GM12878 (cell line): ENCODE data around the gene CCDC187. TPM values are rescaled to one million over a fixed set of nuclear protein-coding genes. Genes with fewer than 3 reads are reported as not detected.

Experiments used
- BHLHE40 ChIP-seq, 2 experiments: fragments of 450-650 bp in 1 of 2; IDR thresholded peaks; 2 replicates each; pipeline ENCODE4 v1.6.1; 2011 to 2017; ENCODE audit warnings: low read depth in 2 of 2, borderline replicate concordance in 1 of 2, improper control_type of control experiment in 1 of 2, low read length in 1 of 2, mild to moderate bottlenecking in 1 of 2
- CBFB ChIP-seq: IDR thresholded peaks from 2 replicates; pipeline ENCODE4 v1.6.1; 2016; ENCODE audit warnings: antibody characterized with exemption, low read depth
- CEBPB ChIP-seq, 2 experiments: fragments of 150-350 bp in 1 of 2; IDR thresholded peaks; 2 replicates each; pipeline ENCODE4 v1.6.1; 2012 to 2014; ENCODE audit warnings: low read depth in 2 of 2, low read length in 2 of 2, borderline replicate concordance in 1 of 2, inconsistent platforms in 1 of 2
- CHD1 ChIP-seq: IDR thresholded peaks from 2 replicates; pipeline ENCODE4 v1.6.1; 2012; ENCODE audit warnings: low read depth, low read length, improper control_type of control experiment
- KLF5 ChIP-seq: fragments of 450-650 bp; IDR thresholded peaks from 2 replicates; pipeline ENCODE4 v1.6.1; 2014; ENCODE audit warnings: mild to moderate bottlenecking; ENCODE audit not compliant: partially characterized antibody
- MXI1 ChIP-seq: fragments of 150-350 bp; IDR thresholded peaks from 2 replicates; pipeline ENCODE4 v1.6.1; 2011; ENCODE audit warnings: low read depth, mild to moderate bottlenecking, inconsistent platforms, low read length, improper control_type of control experiment
- NR2C2 ChIP-seq: IDR thresholded peaks from 2 replicates; pipeline ENCODE4 v1.6.1; 2011; ENCODE audit warnings: borderline replicate concordance, low read depth; ENCODE audit not compliant: control insufficient read depth, insufficient read length
- REST ChIP-seq: IDR thresholded peaks from 2 replicates; pipeline ENCODE4 v1.6.1; 2012; ENCODE audit warnings: mild to moderate bottlenecking, low read depth, low read length
- SREBF2 ChIP-seq: IDR thresholded peaks from 2 replicates; pipeline ENCODE4 v1.6.1; 2012; ENCODE audit warnings: mild to moderate bottlenecking, low read length
- TCF12 ChIP-seq: IDR thresholded peaks from 2 replicates; pipeline ENCODE4 v1.6.1; 2011; ENCODE audit warnings: low read depth, mild to moderate bottlenecking, low read length
- USF2 ChIP-seq: IDR thresholded peaks from 2 replicates; pipeline ENCODE4 v1.6.1; 2011; ENCODE audit warnings: low read depth, low read length, improper control_type of control experiment, borderline replicate concordance
- ZBED1 ChIP-seq: IDR thresholded peaks from 2 replicates; pipeline ENCODE4 v1.6.1; 2016; ENCODE audit warnings: borderline replicate concordance
- ZBTB11 ChIP-seq: fragments of 450-650 bp; formaldehyde crosslinking; IDR thresholded peaks from 2 replicates; pipeline ENCODE4 v1.5.0; 2022; ENCODE audit warnings: mild to moderate bottlenecking, missing genetic modification characterization
- ZNF592 ChIP-seq: fragments of 450-650 bp; IDR thresholded peaks from 2 replicates; pipeline ENCODE4 v1.6.1; 2017; ENCODE audit warnings: mild to moderate bottlenecking, moderate library complexity
- polyA plus RNA-seq, 11 experiments: library from polyadenylated mRNA; depleted of rRNA in 4 of 11; unstranded in 6 of 11; stranded (reverse) in 5 of 11; fragments of >200 nt; fragmentation: Nextera tagmentation in 4 of 11; fragmentation: Illumina TruSeq in 1 of 11; extraction: Ambion mirVana in 4 of 11; extraction: Trizol in 1 of 11; gene quantifications; 1 replicate in 1 of 11; 2 replicates in 10 of 11; pipeline versions ENCODE4 v1.2.1 to v1.2.3, GENCODE V29; 2011 to 2016; ENCODE audit warnings: inconsistent platforms in 2 of 11, missing spikeins in 2 of 11, low read depth in 1 of 11
- total RNA-seq, 4 experiments: library from RNA; depleted of rRNA in 3 of 4; stranded (reverse); fragments of >200 nt in 3 of 4; fragmentation: Illumina TruSeq in 1 of 4; extraction: Trizol in 1 of 4; gene quantifications; 2 replicates each; pipeline versions ENCODE4 v1.2.1 to v1.2.3, GENCODE V29; 2013 to 2021

CCDC187 gene
- total and polyA plus RNA-seq, 10 of the 15 experiments (the other 5 are each of a cell fraction or from before 2014, with no cell fraction given), result 0.04 to 0.23 (median 0.04) TPM; not detected in 7

GRCh38 chr9:136283291-136284235, 20.3 kb downstream of the CCDC187 start (continued):
- TF ChIP-seq ZBED1 (no peak), CEBPB (IDR thresholded peaks at IDR 0.05; ENCODE audit: borderline replicate concordance in 1 of 2, low read depth in 2 of 2, low read length in 2 of 2) (no peak), ZNF592 (no peak), REST (no peak), TCF12 (peak; percentile 17; the same call in 1 of the 2 replicates), KLF5 (no peak), BHLHE40 (IDR thresholded peaks at IDR 0.05; ENCODE audit: borderline replicate concordance in 1 of 2, low read depth in 2 of 2, low read length in 1 of 2) (peak; percentile 7 to 36; a peak in 2 of 4 replicates), ZBTB11 (CRISPR knock-in tag) (no peak), NR2C2 (no peak), CBFB (no peak), USF2 (no peak), SREBF2 (no peak), CHD1 (no peak), MXI1 (no peak)
